ENCODE data around the gene PFKFB3. TPM values are rescaled to one million over a fixed set of nuclear protein-coding genes. Genes with fewer than 3 reads are reported as not detected.
"Not testable (repeated sequence)": the region's sequence is repeated elsewhere in the genome, so short reads cannot be mapped to it uniquely, and the experiment has no call there.

The PFKFB3 gene
- total and polyA plus RNA-seq, 4 donors, result 24.9 to 54.8 (median 39.3) TPM

DNA sequence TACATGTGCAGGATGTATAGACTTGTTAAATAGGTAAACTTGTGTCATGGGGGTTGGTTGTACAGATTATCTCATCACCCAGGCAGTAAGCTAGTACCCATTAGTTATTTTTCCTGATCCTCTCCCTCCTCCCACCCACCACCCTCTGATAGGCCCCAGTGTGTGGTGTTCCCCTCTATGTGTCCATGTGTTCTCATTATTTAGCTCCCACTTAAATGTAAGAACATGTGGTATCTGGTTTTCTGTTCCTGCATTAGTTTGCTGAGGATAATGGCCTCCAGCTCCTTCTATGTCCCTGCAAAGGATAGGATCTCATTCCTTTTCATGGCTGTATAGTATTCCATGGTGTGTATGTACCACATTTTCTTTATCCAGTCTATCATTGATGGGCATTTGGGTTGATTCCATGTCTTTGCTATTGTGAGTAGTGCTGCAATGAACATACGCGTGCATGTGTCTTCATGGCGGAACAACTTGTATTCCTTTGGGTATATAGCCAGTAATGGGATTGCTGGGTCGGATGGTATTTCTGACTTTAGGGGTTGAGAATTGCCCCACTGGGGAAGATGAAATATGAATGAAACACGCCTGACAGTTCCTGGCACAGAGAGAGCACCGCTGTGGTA, 36.0 kb downstream of the PFKFB3 start:
- 92% methylated on average over 6 of the region's 6 CpGs for WGBS (ENCODE audit: insufficient coverage)
- not testable (repeated sequence) for H3K27ac ChIP-seq (ENCODE audit: low read depth, low read length)

DNA sequence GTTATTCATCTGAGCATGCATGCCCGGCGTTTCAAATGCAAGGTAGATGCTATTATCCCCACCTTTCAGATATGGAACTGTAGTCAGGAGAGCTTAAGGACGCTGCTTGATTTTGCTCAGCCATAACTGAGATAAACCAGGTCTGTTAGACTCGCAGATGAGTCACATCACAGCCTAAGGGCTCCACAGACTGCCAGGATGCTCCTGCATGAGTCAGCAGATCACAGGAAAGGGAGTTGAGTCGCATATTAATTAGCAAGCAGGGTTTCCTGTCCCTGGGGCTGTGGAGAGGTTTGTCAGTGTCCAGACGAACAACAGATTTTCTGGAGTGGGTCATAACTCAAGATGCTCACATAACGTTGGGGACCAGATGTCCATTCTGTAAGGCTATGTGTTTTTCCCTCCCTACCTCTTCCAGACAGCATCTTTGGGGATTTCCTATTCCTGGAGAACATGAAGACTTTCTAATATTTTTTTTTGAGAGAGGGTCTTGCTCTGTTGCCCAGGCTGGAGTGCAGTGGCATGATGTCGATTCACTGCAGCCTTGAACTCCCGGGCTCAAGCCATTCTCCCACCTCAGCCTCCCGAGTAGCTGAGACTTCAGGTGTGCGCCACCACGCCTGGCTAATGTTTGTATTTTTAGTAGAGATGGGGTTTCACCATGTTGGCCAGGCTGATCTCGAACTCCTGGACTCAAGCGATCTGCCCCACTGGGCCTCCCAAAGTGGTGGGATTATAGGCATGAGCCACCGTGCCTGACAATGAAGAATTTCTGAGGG, 36.7 kb downstream of the PFKFB3 start:
- whole genome bisulfite sequencing (ENCODE audit: insufficient coverage), result 83% methylated on average over 5 of the region's 15 CpGs

More for the DNA sequence above, 36.0 kb downstream of the PFKFB3 start:
- not testable (repeated sequence) for DNase-seq (ENCODE audit: low read depth in 4 of 6, low spot score in 6 of 6); H3K27me3 ChIP-seq (ENCODE audit: control insufficient read depth, insufficient read depth, low read length); H3K9me3 ChIP-seq (ENCODE audit: control insufficient read depth, insufficient read depth, low read length); H3K4me3 ChIP-seq (ENCODE audit: low read depth, low read length); H3K4me1 ChIP-seq (ENCODE audit: control insufficient read depth, insufficient read depth, low read length)
- peaks cover 22% of the 10 kb centered on the region for H3K36me3 ChIP-seq (ENCODE audit: control insufficient read depth, insufficient read depth, low read length)

DNA sequence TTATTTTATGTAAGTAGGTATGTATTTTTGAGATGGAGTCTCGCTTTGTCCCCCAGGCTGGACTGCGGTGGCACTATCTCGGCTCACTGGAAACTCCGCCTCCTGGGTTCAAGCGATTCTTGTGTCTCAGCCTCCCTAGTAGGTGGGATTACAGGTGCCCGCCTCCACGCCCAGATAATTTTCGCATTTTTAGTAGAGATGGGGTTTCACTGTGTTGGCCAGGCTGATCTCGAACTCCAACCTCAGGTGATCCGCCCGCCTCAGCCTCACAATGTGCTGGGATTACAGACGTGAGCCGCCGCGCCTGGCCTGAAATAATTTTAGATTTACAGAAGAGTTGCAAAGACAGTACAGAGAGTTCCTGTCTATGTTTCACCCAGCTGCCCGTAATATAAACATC, 37.5 kb downstream of the PFKFB3 start:
- no peak overlapping the region for H3K4me3 ChIP-seq (ENCODE audit: low read depth, low read length)
- no peaks in the 10 kb centered on the region for H3K27me3 ChIP-seq (ENCODE audit: control insufficient read depth, insufficient read depth, low read length)
- no peak for DNase-seq (ENCODE audit: low read depth in 4 of 6, low spot score in 6 of 6)
- H3K27ac ChIP-seq (ENCODE audit: low read depth, low read length), result no peak overlapping the region
- 90% methylated on average over 9 of the region's 16 CpGs for WGBS (ENCODE audit: insufficient coverage)
- no peaks in the 10 kb centered on the region for H3K9me3 ChIP-seq (ENCODE audit: control insufficient read depth, insufficient read depth, low read length)
- H3K4me1 ChIP-seq (ENCODE audit: control insufficient read depth, insufficient read depth, low read length), result no peaks in the 10 kb centered on the region
- peaks cover 14% of the 10 kb centered on the region for H3K36me3 ChIP-seq (ENCODE audit: control insufficient read depth, insufficient read depth, low read length)

More for the DNA sequence above, 36.7 kb downstream of the PFKFB3 start:
- DNase-seq (ENCODE audit: low read depth in 4 of 6, low spot score in 6 of 6), result no peak
- H3K27me3 ChIP-seq (ENCODE audit: control insufficient read depth, insufficient read depth, low read length), result no peaks in the 10 kb centered on the region
- no peaks in the 10 kb centered on the region for H3K4me1 ChIP-seq (ENCODE audit: control insufficient read depth, insufficient read depth, low read length)
- H3K36me3 ChIP-seq (ENCODE audit: control insufficient read depth, insufficient read depth, low read length), result peaks cover 15% of the 10 kb centered on the region
- H3K9me3 ChIP-seq (ENCODE audit: control insufficient read depth, insufficient read depth, low read length), result no peaks in the 10 kb centered on the region
- no peak overlapping the region for H3K4me3 ChIP-seq (ENCODE audit: low read depth, low read length)
- no peak overlapping the region for H3K27ac ChIP-seq (ENCODE audit: low read depth, low read length)

DNA sequence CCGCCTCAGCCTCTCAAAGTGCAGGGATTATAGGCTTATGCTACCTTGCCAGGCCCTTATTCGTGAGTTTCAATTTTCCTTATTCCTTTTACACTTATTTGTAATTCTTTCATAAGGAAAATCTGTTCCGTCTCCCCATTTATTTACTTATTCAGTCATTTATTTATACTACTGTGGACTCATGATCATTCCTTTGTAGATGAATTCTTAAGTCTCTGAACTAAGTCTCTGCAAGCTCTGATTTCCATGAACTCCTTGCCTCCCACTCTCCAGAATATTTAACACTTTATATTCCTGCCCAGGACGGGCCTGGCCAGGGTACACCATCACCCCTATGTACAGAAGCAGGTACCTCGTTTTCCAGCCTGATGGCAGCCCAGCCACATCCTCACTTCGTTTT, 39.4 kb downstream of the PFKFB3 start:
- no peak for DNase-seq (ENCODE audit: low read depth in 4 of 6, low spot score in 6 of 6)
- H3K4me1 ChIP-seq (ENCODE audit: control insufficient read depth, insufficient read depth, low read length), result peaks cover 9% of the 10 kb centered on the region
- peaks cover 4% of the 10 kb centered on the region for H3K36me3 ChIP-seq (ENCODE audit: control insufficient read depth, insufficient read depth, low read length)
- no peak overlapping the region for H3K4me3 ChIP-seq (ENCODE audit: low read depth, low read length)
- no peaks in the 10 kb centered on the region for H3K27me3 ChIP-seq (ENCODE audit: control insufficient read depth, insufficient read depth, low read length)
- H3K9me3 ChIP-seq (ENCODE audit: control insufficient read depth, insufficient read depth, low read length), result no peaks in the 10 kb centered on the region
- WGBS (ENCODE audit: insufficient coverage), result 87% methylated on average over 4 of the region's 6 CpGs
- no peak overlapping the region for H3K27ac ChIP-seq (ENCODE audit: low read depth, low read length)

DNA sequence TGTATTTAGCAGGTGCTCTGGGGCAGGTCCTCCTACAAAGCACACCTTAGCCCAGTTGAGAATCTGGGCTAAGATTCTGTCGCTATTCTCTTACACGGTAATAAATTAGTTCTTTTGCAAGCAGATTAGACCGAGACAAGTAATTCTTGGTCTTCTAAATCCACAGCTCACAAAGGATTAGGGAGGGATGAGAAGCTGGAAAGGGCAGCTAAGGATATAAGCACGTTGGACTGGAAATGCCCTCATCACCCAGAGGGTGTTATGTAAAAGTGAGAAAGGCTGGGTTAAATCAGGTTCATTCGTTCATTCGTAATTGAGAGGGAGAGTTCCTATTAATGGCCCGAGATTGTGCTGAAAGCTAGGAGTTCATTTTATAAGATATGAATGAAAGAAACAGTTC, 41.8 kb downstream of the PFKFB3 start:
- Histone ChIP-seq H3K4me1 (ENCODE audit: control insufficient read depth, insufficient read depth, low read length) (peaks cover 12% of the 10 kb centered on the region), H3K9me3 (ENCODE audit: control insufficient read depth, insufficient read depth, low read length) (no peaks in the 10 kb centered on the region), H3K4me3 (ENCODE audit: low read depth, low read length) (no peak overlapping the region), H3K27me3 (ENCODE audit: control insufficient read depth, insufficient read depth, low read length) (no peaks in the 10 kb centered on the region), H3K27ac (ENCODE audit: low read depth, low read length) (no peak overlapping the region), H3K36me3 (ENCODE audit: control insufficient read depth, insufficient read depth, low read length) (peaks cover 3% of the 10 kb centered on the region)
- WGBS (ENCODE audit: insufficient coverage), result 78% methylated on average over 3 of the region's 7 CpGs
- DNase-seq (ENCODE audit: low read depth in 4 of 6, low spot score in 6 of 6), result no peak

DNA sequence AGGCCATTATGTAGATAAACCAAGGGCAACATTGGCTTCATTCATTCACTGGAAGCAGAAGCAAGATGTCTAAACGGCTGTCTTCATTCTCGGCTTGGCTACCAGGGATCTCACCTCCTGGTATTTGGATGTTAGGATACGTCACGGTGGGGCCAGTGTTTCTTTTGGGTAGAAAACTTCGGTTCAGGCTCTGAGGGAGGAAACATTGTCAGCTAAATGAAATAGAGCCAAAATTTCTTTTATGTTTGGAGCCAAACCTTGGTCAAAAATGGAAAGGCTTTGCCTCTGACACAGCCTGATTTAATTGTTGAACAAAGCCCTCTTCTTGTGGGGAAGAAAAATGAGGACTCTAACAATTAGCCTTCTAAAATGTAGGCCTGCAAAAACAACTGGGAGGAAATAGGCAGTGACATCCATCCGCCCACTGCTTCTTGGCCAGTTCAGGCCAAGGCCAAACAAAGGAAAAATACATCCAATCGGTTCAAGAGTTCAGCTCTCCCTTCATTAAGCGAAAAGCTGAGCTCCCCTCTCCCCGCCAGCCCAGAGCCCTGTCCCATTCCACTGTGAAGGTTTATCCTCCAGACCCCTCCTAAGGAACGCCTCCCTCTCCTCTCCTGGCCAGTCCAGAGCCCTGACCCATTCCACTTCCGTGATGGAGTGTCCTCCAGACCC, 44.4 kb downstream of the PFKFB3 start:
- Histone ChIP-seq H3K9me3 (ENCODE audit: control insufficient read depth, insufficient read depth, low read length) (no peaks in the 10 kb centered on the region), H3K4me1 (ENCODE audit: control insufficient read depth, insufficient read depth, low read length) (peaks cover 12% of the 10 kb centered on the region), H3K27me3 (ENCODE audit: control insufficient read depth, insufficient read depth, low read length) (no peaks in the 10 kb centered on the region), H3K27ac (ENCODE audit: low read depth, low read length) (peak overlapping the region; percentile 65), H3K36me3 (ENCODE audit: control insufficient read depth, insufficient read depth, low read length) (peaks cover 3% of the 10 kb centered on the region), H3K4me3 (ENCODE audit: low read depth, low read length) (no peak overlapping the region)
- DNase-seq (ENCODE audit: low read depth in 4 of 6, low spot score in 6 of 6), result peak in 3 of 6 donors; percentile 33 to 76 (median 65)
- 41% methylated on average over 9 of the region's 11 CpGs for WGBS (ENCODE audit: insufficient coverage)

DNA sequence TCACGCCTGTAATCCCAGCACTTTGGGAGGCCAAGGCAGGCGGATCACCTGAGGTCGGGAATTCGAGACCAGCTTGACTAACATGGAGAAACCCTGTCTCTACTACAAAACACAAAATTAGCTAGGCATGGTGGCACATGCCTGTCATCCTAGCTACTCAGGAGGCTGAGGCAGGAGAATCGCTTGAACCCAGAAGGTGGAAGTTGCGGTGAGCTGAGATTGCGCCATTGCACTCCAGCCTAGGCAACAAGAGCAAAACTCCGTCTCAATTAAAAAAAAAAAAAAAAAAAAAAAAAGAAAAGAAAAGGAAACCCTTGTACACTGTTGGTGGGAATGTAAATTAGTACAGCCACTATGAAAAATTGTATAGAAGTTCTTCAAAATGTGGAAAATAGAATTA, 46.2 kb downstream of the PFKFB3 start:
- not testable (repeated sequence) for DNase-seq (ENCODE audit: low read depth in 4 of 6, low spot score in 6 of 6); H3K4me3 ChIP-seq (ENCODE audit: low read depth, low read length); H3K27me3 ChIP-seq (ENCODE audit: control insufficient read depth, insufficient read depth, low read length); H3K36me3 ChIP-seq (ENCODE audit: control insufficient read depth, insufficient read depth, low read length); H3K9me3 ChIP-seq (ENCODE audit: control insufficient read depth, insufficient read depth, low read length); H3K27ac ChIP-seq (ENCODE audit: low read depth, low read length)
- peaks cover 12% of the 10 kb centered on the region for H3K4me1 ChIP-seq (ENCODE audit: control insufficient read depth, insufficient read depth, low read length)
- 100% methylated on average over 2 of the region's 8 CpGs for WGBS (ENCODE audit: insufficient coverage)

DNA sequence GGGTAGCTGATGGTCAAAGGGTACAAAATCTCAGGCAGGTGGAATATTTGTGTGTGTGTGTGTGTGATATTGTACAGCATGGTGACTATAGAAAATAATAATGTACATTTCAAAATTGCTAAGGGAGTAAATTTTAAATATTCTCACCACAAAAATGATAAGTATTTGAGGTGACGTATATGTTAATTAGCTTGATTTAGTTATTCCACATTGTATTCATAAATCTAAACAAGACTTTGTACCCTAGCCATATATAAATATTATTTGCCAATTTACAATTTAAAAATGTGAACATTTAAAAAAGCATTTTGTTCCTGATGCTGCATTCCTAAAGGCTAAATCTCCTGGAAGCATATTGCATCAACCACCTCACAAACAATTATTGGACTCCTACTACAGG, 47.0 kb downstream of the PFKFB3 start:
- no CpG with 5 or more reads among the region's 1 CpG for WGBS (ENCODE audit: insufficient coverage)
- peaks cover 12% of the 10 kb centered on the region for H3K4me1 ChIP-seq (ENCODE audit: control insufficient read depth, insufficient read depth, low read length)
- H3K4me3 ChIP-seq (ENCODE audit: low read depth, low read length), result no peak overlapping the region
- H3K9me3 ChIP-seq (ENCODE audit: control insufficient read depth, insufficient read depth, low read length), result no peaks in the 10 kb centered on the region
- peaks cover 3% of the 10 kb centered on the region for H3K36me3 ChIP-seq (ENCODE audit: control insufficient read depth, insufficient read depth, low read length)
- DNase-seq (ENCODE audit: low read depth in 4 of 6, low spot score in 6 of 6), result no peak
- no peaks in the 10 kb centered on the region for H3K27me3 ChIP-seq (ENCODE audit: control insufficient read depth, insufficient read depth, low read length)
- H3K27ac ChIP-seq (ENCODE audit: low read depth, low read length), result no peak overlapping the region

DNA sequence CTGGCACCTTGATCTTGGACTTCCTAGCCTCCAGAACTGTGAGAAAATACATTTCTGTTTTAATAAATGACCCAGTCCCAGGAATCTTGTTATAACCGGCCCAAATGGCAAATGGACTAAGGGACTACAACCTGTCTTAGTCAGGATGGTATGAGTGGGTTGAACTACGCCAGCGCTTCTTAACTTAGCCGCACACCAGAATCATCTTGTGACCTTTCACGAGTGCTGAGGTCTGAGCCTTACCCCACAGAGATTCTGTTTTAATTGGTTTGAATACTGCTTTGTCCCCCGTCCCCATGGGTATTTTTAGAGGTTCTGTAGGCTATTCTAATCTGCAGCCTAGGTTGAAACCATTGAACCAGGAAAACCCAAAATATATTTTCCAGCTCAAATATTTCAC, 48.0 kb downstream of the PFKFB3 start:
- H3K4me3 ChIP-seq (ENCODE audit: low read depth, low read length), result no peak overlapping the region
- no CpG with 5 or more reads among the region's 6 CpGs for WGBS (ENCODE audit: insufficient coverage)
- no peaks in the 10 kb centered on the region for H3K27me3 ChIP-seq (ENCODE audit: control insufficient read depth, insufficient read depth, low read length)
- no peaks in the 10 kb centered on the region for H3K9me3 ChIP-seq (ENCODE audit: control insufficient read depth, insufficient read depth, low read length)
- peaks cover 2% of the 10 kb centered on the region for H3K36me3 ChIP-seq (ENCODE audit: control insufficient read depth, insufficient read depth, low read length)
- peaks cover 12% of the 10 kb centered on the region for H3K4me1 ChIP-seq (ENCODE audit: control insufficient read depth, insufficient read depth, low read length)
- DNase-seq (ENCODE audit: low read depth in 4 of 6, low spot score in 6 of 6), result no peak
- no peak overlapping the region for H3K27ac ChIP-seq (ENCODE audit: low read depth, low read length)

Data from spinal cord (tissue), 10 donors.